HL-60 (cell line): ENCODE data around the gene TMEM117.

ENCODE experiments used
- CTCF ChIP-seq: IDR thresholded peaks from one replicate; pipeline ENCODE4 v1.5.1; 2011; ENCODE audit warnings: low read length, control low read depth, inconsistent platforms; ENCODE audit not compliant: insufficient read depth
- GABPA ChIP-seq: IDR thresholded peaks from 2 replicates; pipeline ENCODE4 v1.6.1; 2012; ENCODE audit warnings: low read depth
- POLR2AphosphoS5 ChIP-seq: IDR thresholded peaks from 2 replicates; pipeline ENCODE4 v1.6.1; 2012; ENCODE audit warnings: low read depth
- TF ChIP-seq, protein P1 (sequence below): IDR thresholded peaks from 2 replicates; pipeline ENCODE4 v1.6.1; 2012; ENCODE audit warnings: low read depth; ENCODE audit not compliant: insufficient replicate concordance

DNA sequence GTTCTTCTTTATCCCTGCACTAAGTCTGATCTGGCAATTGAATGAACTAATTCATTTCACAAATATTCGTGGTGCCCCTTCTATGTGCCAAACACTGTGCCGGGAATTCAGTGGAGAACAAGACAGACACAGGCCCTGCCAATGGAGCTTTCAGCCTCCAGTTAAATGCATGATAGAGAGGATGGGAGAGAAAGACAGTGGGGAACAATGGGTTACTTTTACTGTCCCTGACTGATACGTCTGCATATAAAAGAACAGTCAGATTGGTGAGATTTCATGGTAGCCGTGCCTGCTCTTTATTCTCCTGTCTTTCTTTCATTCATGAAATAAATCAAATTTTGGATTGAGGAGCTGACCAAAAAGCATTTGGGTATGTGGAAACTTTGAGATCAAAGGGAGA lies 78.5 kb downstream of the TMEM117 start:
- TF ChIP-seq CTCF (no peak), POLR2AphosphoS5 (no peak), GABPA (no peak)
- TF ChIP-seq, protein P1, sequence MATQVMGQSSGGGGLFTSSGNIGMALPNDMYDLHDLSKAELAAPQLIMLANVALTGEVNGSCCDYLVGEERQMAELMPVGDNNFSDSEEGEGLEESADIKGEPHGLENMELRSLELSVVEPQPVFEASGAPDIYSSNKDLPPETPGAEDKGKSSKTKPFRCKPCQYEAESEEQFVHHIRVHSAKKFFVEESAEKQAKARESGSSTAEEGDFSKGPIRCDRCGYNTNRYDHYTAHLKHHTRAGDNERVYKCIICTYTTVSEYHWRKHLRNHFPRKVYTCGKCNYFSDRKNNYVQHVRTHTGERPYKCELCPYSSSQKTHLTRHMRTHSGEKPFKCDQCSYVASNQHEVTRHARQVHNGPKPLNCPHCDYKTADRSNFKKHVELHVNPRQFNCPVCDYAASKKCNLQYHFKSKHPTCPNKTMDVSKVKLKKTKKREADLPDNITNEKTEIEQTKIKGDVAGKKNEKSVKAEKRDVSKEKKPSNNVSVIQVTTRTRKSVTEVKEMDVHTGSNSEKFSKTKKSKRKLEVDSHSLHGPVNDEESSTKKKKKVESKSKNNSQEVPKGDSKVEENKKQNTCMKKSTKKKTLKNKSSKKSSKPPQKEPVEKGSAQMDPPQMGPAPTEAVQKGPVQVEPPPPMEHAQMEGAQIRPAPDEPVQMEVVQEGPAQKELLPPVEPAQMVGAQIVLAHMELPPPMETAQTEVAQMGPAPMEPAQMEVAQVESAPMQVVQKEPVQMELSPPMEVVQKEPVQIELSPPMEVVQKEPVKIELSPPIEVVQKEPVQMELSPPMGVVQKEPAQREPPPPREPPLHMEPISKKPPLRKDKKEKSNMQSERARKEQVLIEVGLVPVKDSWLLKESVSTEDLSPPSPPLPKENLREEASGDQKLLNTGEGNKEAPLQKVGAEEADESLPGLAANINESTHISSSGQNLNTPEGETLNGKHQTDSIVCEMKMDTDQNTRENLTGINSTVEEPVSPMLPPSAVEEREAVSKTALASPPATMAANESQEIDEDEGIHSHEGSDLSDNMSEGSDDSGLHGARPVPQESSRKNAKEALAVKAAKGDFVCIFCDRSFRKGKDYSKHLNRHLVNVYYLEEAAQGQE, result no peak
